CD4-positive, alpha-beta T cell treated with Interleukin-17A for 1 hour (primary cell): Measurements from ENCODE around the gene ST6GALNAC3.

Source experiments
- DNase-seq: peaks from one replicate; pipeline ENCODE4 v3.0.0-alpha.2; 2020

The ST6GALNAC3 gene

GRCh38 chr1:76371941-76372340, 297.4 kb downstream of the ST6GALNAC3 start:
- no peak for DNase-seq

GRCh38 chr1:76374086-76374485, 299.5 kb downstream of the ST6GALNAC3 start:
- DNase-seq, result no peak

- DNase-seq, result no peak
Observed at GRCh38 chr1:76377247-76377646, 302.7 kb downstream of the ST6GALNAC3 start.

DNA sequence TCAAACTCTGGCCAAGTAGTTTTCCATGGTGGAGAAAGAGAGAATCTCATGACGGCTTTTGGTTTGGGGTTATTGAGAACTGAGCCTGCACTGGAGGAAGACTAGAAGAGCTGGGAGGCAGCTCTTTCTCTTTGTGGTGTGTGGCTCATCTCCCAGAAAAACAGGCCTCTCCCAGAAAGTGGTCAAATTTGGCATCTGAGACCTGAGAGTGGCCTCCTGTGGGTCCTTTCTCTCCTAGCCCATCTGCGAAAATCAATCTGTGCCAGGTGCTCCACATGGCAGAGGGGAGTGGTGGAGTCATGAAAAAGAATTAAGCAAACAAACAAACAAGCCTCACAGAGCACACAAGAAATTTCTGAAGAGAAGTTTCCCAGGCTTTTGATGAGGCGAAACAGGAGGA, 305.0 kb downstream of the ST6GALNAC3 start:
- no peak for DNase-seq

- no peak for DNase-seq
Observed at GRCh38 chr1:76381450-76382097, 307.0 kb downstream of the ST6GALNAC3 start.

DNA sequence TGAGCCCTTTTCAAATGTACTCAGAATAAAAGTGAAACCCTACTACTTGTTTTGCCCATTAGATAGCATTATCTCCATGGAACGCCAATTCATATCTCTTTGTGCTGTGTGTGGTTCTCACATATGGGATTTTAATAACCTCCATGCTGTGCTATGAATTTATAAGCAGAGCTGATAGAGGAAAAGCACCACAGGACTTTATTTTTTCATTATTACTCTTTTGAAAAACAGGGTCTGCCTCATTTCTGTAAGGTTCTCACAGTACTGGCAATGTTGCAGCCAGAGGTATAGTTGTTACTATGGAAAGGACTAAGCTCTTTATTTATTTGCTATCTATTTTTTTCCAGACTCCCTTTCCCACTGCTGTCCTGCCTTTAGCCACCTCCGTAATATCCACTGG, 313.7 kb downstream of the ST6GALNAC3 start:
- DNase-seq, result no peak

- DNase-seq, result no peak
Observed at GRCh38 chr1:76390456-76390855, 315.9 kb downstream of the ST6GALNAC3 start.

DNA sequence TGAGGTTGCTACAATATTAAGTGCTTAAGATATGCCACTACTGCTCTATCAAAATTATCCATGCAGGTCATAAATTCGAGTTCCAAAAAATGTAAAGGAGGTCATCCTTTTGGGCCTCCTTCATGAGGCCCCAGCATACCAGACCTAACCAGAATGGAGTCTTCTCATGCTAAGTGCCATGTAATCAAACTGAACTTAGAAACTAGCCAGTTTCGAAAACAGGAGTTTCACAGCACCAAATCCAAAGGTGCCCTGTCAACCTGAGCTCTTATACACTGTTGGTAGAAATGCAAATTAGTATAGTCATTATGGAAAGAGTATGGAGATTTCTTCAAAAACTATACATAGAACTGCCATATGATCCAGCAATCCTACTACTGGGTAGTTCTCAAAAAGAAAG, 320.5 kb downstream of the ST6GALNAC3 start:
- DNase-seq, result no peak

- DNase-seq, result no peak
Observed at GRCh38 chr1:76402128-76402527, 327.6 kb downstream of the ST6GALNAC3 start.

GRCh38 chr1:76408303-76408702, 333.8 kb downstream of the ST6GALNAC3 start:
- no peak for DNase-seq

DNA sequence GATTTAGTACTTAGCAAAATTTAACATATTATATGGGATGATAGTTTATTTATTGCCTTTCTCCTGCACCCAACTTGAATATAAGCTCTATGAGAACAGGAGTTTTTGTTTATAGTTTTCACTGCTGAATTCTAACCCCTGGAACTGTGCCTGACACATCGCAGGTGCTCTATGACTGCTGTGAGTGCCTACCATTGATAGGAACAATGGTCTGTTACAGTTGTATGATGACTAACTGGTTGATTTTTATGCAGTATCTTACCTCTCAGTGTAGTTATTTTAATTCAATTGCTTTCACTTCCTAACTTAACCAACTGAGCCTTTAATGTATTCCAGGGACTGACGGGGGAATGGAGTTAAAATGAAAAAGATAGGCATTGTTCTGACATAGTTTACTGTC, 336.0 kb downstream of the ST6GALNAC3 start:
- no peak for DNase-seq

DNA sequence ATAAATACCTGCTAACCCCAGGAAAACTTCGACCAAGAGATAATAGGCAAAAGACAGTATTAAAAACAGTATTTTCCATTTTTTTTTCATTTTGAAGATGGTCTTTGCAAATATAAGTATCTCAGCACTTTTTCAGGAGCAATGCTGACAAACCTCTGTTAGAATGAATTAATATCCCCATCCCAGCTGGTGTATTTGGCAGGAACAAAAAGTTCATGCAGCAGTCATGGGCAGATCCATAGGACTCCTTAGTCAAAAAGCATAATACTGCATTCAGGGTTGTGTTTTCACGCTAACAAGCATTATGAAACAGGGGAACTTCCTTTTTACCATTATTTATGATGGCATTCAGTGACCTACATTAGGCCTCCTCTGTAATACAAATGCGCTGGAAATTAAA, 344.0 kb downstream of the ST6GALNAC3 start:
- DNase-seq, result no peak

- no peak for DNase-seq
Observed at GRCh38 chr1:76419603-76420002, 345.1 kb downstream of the ST6GALNAC3 start.

GRCh38 chr1:76425201-76426145, 350.9 kb downstream of the ST6GALNAC3 start:
- no peak for DNase-seq

GRCh38 chr1:76426606-76427005, 352.1 kb downstream of the ST6GALNAC3 start:
- no peak for DNase-seq

DNA sequence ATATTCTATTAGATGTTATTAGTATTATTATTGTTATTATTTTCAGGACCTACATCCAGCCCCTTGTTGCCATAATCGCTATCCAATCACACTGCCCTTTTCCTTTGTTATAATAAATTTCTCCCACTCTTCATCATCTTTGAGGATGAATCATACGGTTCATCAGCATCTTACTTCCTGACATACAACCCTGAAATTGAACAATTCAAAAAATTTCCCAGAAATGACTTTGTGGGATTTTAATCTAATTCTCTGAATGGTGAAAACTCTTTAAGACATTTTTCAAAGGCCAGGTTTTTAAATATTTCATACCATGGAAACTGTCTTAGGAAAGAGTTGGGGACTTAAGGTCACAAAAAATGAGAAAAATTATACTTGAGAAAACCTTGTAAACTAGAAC, 353.5 kb downstream of the ST6GALNAC3 start:
- no peak for DNase-seq

- no peak for DNase-seq
Observed at GRCh38 chr1:76430531-76430930, 356.0 kb downstream of the ST6GALNAC3 start.

- no peak for DNase-seq
Observed at GRCh38 chr1:76433526-76433925, 359.0 kb downstream of the ST6GALNAC3 start.

DNA sequence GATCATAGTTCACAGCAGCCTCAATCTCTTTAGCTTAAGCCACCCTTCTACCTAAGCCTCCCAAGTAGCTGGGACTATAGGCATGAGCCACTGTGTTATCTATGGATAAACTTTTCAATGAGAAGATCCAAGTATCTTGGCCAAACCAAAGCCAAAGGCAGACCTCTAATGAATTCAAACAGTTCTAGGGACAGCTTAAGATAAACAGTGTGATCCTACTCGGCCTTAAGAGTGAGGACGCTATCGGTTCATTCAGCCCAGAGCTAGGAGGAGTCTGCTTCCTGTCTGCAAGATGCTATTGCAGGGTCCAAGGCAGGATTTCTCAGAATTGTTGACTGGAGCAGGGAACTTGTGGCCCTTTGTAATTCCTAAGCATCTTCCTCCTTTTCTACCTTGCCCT, 368.7 kb downstream of the ST6GALNAC3 start:
- DNase-seq, result no peak

DNA sequence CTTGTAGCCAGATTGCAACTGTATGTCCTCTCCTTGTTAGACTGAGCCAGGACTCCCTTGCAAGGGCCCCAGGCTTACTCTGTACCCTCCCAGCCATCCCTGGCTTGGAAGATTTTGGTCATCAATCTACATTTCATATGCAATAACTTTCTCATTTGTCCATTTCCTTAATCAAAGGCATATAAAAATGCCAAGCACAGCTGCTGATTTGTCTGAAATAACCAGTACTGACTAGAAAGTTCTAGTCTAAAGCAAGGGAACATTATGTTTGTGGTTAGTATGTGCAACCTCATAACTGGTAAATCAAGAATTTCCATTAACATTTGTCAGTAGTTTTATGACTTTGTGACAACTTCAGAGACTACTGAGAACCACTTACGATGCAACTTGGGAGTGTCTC, 370.2 kb downstream of the ST6GALNAC3 start:
- DNase-seq, result no peak

DNA sequence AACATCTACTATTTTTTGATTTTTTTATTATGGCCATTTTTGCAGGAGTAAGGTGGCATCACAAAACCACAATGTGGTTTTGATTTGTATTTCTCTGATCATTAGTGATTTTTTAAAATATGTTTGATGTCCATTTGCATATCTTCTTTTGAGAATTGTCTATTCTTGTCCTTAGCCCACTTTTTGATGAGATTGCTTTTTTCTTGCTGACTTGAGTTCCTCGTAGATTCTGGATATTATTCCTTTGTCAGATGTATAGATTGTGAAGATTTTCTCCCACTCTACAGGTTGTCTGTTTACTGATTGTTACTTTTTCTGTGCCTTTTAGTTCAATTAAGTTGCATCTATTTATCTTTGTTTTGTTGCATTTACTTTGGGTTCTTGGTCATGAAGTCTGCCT, 375.7 kb downstream of the ST6GALNAC3 start:
- no peak for DNase-seq

- DNase-seq, result no peak
Observed at GRCh38 chr1:76463278-76463677, 388.7 kb downstream of the ST6GALNAC3 start.

GRCh38 chr1:76463849-76464248, 389.3 kb downstream of the ST6GALNAC3 start:
- DNase-seq, result no peak

GRCh38 chr1:76465030-76465429, 390.5 kb downstream of the ST6GALNAC3 start:
- DNase-seq, result no peak
